ENCODE data around the gene PCDHGB7.
"Not testable (repeated sequence)": the region's sequence is repeated elsewhere in the genome, so short reads cannot be mapped to it uniquely, and the experiment has no call there.

The PCDHGB7 gene

DNA sequence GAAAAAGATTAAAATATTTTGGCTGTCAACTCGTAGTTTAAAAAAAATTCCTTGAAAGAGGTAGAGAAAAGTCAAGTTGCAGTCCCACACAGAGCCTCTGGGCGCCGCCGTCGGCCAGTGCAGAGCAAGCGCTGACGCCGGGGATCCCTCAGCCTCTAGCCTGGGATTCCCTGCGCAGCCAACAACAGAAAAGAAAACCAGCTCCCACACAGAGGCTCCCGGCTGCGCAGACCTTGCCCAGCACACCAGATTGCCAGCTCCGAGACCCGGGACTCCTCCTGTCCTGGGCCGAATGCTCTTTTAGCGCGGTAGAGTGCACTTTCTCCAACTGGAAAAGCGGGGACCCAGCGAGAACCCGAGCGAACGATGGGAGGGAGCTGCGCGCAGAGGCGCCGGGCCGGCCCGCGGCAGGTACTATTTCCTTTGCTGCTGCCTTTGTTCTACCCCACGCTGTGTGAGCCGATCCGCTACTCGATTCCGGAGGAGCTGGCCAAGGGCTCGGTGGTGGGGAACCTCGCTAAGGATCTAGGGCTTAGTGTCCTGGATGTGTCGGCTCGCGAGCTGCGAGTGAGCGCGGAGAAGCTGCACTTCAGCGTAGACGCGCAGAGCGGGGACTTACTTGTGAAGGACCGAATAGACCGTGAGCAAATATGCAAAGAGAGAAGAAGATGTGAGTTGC lies at the start of gene PCDHGB7:
TSS of gene PCDHGB7 (plus strand) at position 184 of the 679 bp plus-strand sequence. CDS start at position 367, 183 bp downstream.
- peak; percentile 57 for DNase-seq (ENCODE audit: low read depth)
- peak within 1 kb of the TSS; percentile 48 for H3K4me3 ChIP-seq (ENCODE audit: low read depth, low read length)

DNA sequence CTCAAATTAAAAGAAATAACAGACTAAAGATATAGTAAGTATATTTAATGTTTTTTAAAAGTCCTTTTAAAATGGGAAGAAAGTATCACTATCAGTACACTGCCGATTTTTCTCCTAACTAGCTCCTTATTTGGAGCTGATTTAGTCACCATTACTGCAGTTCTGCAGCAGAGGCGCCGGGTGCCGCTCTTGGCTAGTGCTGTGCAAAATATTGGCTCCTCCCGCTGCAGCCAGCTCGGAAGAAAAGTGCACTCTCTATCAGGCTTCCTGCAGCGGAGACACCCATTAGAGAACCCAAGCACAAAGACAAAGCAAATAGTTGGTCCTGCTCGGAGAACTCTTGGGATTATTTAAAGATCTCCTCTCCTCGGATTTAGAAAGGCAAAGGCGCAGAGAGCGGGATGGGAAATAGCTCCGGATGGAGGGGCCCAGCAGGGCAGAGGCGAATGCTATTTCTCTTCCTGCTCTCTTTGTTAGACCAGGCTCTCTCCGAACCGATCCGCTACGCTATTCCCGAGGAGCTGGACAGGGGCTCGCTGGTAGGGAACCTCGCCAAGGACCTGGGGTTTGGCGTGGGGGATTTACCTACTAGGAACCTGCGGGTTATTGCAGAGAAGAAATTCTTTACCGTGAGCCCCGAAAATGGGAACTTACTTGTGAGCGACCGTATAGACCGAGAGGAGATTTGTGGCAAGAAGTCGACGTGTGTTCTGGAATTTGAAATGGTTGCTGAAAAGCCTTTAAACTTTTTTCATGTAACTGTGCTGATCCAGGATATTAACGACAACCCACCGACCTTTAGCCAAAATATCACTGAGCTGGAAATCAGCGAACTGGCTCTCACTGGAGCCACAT lies 47.3 kb upstream of the PCDHGB7 start, which contains the start of gene PCDHGB3:
TSS of gene PCDHGB3 (plus strand) at position 249 of the 855 bp plus-strand sequence. CDS start at position 402, 153 bp downstream.
- H3K4me3 ChIP-seq (ENCODE audit: low read depth, low read length), result peak within 1 kb of the TSS; percentile 37
- DNase-seq (ENCODE audit: low read depth), result peak; percentile 30

DNA sequence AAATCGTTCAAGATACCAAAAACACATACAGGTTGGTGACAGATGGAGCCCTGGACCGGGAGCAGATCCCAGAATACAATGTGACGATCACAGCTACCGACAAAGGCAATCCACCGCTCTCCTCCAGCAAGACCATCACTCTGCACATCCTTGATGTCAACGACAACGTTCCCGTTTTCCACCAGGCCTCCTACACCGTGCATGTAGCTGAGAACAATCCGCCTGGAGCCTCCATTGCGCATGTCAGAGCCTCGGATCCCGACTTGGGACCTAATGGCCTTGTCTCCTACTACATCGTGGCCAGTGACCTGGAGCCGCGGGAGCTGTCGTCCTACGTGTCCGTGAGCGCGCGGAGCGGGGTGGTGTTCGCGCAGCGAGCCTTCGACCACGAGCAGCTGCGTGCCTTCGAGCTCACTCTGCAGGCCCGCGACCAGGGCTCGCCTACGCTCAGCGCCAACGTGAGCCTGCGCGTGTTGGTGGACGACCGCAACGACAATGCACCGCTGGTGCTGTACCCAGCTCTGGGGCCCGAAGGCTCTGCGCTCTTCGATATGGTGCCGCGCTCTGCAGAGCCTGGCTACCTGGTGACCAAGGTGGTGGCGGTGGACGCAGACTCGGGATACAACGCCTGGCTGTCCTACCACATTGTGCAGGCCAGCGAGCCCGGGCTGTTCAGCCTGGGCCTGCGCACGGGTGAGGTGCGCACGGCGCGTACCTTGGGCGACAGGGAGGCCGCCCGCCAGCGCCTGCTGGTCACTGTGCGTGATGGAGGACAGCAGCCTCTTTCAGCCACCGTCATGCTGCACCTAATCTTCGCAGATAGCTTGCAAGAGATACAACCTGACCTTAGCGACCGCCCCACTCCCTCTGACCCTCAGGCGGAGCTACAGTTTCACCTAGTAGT lies 45.7 kb upstream of the PCDHGB7 start:
- DNase-seq (ENCODE audit: low read depth), result no peak
- H3K4me3 ChIP-seq (ENCODE audit: low read depth, low read length), result no peak overlapping the region

DNA sequence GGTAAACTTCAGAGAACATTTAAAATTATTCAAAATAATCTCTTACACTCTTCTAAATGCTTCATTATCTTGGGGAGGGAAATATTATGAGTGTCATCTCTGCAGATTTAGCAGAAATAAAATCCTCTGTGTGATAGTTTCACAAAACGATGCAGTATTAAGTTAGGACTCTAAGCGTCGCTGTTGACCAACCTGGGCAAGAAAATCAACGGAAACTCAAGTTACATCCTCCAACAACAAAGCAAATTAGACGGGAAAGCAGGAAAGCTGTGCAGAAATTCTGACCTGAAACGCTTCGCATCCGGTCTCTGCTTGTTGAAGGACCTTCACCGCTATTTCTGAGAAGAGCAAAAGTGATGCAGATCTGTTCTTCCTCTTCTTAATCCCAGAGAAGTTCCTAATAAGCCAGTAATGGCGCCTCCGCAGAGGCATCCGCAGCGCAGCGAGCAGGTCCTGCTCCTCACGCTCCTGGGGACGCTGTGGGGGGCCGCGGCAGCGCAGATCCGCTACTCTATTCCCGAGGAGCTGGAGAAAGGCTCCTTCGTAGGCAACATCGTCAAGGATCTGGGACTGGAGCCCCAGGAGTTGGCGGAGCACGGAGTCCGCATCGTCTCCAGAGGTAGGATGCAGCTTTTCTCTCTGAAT lies 43.7 kb upstream of the PCDHGB7 start, which contains the start of gene PCDHGA6:
TSS of gene PCDHGA6 (plus strand) at position 219 of the 645 bp plus-strand sequence. CDS start at position 412, 193 bp downstream.
- H3K4me3 ChIP-seq (ENCODE audit: low read depth, low read length), result peak within 1 kb of the TSS; percentile 49
- DNase-seq (ENCODE audit: low read depth), result no peak

DNA sequence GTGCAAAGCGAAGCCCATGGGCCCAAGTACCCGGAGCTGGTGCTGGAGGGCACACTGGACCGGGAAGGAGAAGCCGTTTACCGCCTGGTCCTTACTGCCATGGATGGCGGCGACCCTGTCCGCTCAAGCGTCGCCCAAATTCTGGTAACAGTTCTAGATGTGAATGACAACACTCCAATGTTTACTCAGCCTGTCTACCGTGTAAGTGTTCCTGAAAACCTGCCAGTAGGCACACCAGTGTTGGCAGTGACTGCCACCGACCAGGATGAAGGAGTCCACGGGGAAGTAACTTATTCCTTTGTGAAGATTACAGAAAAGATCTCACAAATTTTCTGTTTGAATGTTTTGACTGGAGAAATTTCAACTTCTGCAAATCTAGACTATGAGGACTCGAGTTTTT lies 42.9 kb upstream of the PCDHGB7 start:
- H3K4me3 ChIP-seq (ENCODE audit: low read depth, low read length), result no peak overlapping the region
- DNase-seq (ENCODE audit: low read depth), result no peak

DNA sequence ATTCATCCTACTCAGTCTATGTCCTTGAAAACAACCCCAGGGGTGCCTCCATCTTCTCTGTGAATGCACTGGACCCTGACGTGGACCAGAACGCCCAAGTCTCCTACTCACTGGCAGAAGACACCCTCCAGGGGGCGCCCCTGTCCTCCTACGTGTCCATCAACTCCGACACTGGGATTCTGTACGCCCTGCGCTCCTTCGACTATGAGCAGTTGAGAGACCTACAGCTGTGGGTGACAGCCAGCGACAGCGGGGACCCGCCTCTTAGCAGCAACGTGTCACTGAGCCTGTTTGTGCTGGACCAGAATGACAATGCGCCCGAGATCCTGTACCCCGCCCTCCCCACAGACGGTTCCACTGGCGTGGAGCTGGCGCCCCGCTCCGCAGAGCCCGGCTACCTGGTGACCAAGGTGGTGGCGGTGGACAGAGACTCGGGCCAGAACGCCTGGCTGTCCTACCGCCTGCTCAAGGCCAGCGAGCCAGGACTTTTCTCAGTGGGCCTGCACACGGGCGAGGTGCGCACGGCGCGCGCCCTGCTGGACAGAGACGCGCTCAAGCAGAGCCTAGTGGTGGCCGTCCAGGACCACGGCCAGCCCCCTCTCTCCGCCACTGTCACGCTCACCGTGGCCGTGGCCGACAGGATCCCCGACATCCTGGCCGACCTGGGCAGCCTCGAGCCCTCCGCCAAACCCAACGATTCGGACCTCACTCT lies 41.9 kb upstream of the PCDHGB7 start:
- DNase-seq (ENCODE audit: low read depth); H3K4me3 ChIP-seq (ENCODE audit: low read depth, low read length): not testable (repeated sequence)

DNA sequence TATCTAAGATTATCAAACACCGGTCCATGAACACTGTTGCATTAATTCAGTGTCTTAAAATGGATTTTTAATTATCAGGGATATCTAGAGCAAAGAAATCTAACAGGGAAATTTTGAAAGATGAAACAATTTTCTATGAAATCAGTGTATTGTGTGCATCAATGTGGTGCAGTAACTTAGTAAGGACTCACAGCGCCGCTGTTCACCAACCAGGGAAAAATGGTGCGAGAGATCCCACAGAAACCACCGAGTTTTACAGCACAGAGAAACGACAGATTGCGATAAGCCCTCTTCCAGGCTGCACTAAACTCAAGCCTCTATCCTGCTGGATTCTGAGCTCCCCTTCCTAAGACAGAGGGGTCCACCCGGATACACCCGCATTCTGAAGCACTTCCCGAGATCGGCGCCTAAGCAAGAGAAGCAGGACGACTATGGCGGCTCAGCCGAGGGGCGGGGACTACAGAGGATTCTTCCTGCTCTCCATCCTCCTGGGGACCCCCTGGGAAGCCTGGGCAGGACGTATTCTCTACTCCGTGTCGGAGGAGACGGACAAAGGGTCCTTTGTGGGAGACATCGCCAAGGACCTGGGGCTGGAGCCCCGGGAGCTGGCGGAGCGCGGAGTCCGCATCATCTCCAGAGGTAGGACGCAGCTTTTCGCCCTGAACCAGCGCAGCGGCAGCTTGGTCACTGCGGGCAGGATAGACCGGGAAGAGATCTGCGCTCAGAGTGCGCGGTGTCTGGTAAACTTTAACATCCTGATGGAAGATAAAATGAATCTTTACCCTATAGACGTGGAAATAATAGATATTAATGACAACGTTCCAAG lies 34.8 kb upstream of the PCDHGB7 start, which contains the start of gene PCDHGA7:
TSS of gene PCDHGA7 (plus strand) at position 274 of the 826 bp plus-strand sequence. CDS start at position 432, 158 bp downstream.
- no peak for DNase-seq (ENCODE audit: low read depth)
- peak within 1 kb of the TSS; percentile 61 for H3K4me3 ChIP-seq (ENCODE audit: low read depth, low read length)

DNA sequence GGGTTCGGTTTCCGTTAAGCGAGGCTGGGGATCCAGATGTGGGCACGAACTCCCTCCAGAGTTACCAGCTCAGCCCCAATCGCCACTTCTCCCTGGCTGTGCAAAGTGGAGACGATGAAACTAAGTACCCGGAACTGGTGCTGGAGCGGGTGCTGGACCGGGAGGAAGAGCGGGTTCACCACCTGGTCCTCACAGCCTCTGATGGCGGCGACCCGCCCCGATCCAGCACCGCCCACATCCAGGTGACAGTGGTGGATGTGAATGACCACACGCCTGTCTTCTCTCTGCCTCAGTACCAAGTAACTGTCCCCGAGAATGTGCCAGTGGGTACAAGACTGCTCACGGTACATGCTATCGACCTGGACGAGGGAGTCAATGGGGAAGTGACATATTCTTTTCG lies 34.1 kb upstream of the PCDHGB7 start:
- peak overlapping the region; percentile 61 for H3K4me3 ChIP-seq (ENCODE audit: low read depth, low read length)
- DNase-seq (ENCODE audit: low read depth), result no peak

DNA sequence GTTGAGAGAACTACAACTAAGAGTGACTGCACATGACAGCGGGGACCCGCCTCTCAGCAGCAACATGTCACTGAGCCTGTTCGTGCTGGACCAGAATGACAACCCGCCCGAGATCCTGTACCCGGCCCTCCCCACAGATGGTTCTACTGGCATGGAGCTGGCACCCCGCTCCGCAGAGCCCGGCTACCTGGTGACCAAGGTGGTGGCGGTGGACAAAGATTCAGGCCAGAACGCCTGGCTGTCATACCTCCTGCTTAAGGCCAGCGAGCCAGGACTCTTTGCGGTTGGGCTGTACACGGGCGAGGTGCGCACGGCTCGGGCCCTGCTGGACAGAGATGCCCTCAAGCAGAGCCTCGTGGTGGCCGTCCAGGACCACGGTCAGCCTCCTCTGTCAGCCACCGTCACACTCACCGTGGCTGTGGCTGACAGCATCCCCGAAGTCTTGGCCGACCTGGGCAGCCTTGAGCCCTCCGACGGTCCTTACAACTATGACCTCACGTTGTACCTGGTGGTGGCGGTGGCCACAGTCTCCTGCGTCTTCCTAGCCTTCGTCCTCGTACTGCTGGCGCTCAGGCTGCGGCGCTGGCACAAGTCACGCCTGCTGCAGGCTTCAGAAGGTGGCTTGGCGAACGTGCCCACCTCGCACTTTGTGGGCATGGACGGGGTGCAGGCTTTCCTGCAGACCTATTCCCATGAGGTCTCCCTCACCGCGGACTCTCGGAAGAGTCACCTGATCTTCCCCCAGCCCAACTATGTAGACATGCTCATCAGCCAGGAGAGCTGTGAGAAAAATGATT lies 32.8 kb upstream of the PCDHGB7 start:
- no peak for DNase-seq (ENCODE audit: low read depth)
- no peak overlapping the region for H3K4me3 ChIP-seq (ENCODE audit: low read depth, low read length)

DNA sequence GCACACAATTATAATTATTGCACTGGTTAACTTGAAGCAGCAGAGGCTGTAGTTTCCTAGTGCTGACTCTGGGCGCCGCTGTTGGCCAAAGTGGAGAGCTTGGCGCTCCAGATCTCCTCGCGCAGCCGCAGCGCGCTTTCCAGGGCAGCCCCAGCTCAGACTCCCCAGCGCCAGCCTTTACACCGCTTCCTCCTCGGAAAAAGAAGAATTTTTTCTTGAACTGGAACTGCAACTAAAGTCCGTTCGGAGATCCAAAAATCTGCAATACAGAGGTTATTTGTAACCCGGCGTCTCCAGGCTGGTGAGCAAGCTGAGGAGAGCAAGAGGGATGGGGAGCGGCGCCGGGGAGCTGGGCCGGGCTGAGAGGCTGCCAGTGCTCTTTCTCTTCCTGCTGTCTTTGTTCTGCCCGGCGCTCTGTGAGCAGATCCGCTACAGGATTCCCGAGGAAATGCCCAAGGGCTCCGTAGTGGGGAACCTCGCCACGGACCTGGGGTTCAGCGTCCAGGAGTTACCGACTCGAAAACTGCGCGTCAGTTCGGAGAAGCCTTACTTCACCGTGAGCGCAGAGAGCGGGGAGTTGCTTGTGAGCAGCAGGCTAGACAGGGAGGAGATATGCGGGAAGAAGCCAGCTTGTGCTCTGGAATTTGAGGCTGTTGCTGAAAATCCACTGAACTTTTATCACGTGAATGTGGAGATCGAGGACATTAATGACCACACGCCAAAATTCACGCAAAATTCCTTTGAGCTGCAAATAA lies 29.7 kb upstream of the PCDHGB7 start, which contains the start of gene PCDHGB4:
TSS of gene PCDHGB4 (plus strand) at position 142 of the 755 bp plus-strand sequence. CDS start at position 329, 187 bp downstream.
- not testable (repeated sequence) for DNase-seq (ENCODE audit: low read depth)
- peak within 1 kb of the TSS; percentile 39 for H3K4me3 ChIP-seq (ENCODE audit: low read depth, low read length)

DNA sequence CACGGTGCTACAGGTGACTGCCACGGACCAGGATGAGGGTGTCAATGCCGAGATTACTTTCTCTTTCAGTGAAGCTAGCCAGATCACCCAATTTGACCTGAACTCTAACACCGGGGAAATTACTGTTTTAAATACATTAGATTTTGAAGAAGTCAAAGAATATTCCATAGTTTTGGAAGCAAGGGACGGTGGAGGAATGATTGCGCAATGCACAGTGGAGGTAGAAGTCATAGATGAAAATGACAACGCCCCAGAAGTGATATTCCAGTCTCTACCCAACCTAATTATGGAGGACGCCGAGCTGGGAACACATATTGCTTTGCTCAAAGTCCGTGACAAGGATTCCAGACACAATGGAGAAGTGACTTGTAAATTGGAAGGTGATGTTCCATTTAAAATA lies 28.8 kb upstream of the PCDHGB7 start:
- H3K4me3 ChIP-seq (ENCODE audit: low read depth, low read length), result no peak overlapping the region
- DNase-seq (ENCODE audit: low read depth), result no peak

DNA sequence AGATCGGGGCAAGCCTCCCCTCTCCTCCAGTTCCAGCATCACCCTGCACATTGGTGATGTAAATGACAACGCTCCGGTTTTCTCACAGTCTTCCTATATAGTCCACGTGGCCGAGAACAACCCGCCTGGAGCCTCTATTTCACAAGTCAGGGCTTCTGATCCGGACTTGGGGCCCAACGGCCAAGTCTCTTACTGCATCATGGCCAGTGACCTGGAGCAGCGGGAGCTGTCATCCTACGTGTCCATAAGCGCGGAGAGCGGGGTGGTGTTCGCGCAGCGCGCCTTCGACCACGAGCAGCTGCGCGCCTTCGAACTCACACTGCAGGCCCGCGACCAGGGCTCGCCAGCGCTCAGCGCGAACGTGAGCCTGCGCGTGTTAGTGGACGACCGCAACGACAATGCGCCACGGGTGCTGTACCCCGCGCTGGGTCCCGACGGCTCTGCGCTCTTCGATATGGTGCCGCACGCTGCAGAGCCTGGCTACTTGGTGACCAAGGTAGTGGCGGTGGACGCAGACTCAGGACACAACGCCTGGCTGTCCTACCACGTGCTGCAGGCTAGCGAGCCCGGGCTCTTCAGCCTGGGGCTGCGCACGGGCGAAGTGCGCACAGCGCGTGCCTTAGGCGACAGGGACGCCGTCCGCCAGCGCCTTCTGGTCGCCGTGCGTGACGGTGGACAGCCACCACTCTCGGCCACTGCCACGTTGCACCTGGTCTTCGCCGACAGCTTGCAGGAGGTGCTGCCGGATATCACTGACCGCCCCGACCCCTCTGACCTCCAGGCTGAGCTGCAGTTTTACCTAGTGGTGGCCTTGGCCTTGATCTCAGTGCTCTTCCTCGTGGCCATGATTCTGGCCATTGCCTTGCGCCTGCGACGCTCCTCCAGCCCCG lies 28.1 kb upstream of the PCDHGB7 start:
- no peak for DNase-seq (ENCODE audit: low read depth)

DNA sequence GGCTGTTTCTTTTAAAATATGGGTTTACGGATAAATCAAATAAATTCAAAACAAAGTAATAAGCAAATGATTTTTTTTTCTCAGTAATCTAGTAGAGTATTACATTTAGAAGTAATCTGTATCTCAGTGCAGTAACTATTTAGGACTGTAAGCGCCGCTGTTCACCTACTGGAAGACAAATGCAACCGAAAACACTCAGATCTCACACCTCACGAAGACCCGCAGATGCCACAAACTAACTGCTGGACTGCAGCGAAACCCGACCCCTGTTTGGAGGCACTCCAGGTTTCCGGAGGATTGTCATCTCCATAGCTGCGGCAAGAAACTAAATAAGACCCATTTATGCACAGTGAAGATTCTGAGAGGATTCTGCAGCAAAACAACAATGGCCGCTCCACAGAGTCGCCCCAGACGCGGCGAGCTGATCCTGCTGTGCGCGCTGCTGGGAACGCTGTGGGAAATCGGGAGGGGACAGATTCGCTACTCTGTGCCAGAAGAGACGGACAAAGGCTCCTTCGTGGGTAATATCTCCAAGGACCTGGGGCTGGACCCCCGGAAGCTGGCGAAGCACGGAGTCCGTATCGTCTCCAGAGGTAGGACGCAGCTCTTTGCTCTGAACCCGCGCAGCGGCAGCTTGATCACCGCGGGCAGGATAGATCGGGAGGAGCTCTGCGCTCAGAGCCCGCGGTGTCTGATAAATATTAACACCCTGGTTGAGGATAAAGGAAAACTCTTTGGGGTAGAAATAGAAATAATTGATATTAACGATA lies 24.9 kb upstream of the PCDHGB7 start, which contains the start of gene PCDHGA8:
TSS of gene PCDHGA8 (plus strand) at position 205 of the 770 bp plus-strand sequence. CDS start at position 386, 181 bp downstream.
- no peak within 1 kb of the TSS for H3K4me3 ChIP-seq (ENCODE audit: low read depth, low read length)
- DNase-seq (ENCODE audit: low read depth), result no peak

More for the DNA sequence above, 28.1 kb upstream of the PCDHGB7 start:
- H3K4me3 ChIP-seq (ENCODE audit: low read depth, low read length), result no peak overlapping the region

DNA sequence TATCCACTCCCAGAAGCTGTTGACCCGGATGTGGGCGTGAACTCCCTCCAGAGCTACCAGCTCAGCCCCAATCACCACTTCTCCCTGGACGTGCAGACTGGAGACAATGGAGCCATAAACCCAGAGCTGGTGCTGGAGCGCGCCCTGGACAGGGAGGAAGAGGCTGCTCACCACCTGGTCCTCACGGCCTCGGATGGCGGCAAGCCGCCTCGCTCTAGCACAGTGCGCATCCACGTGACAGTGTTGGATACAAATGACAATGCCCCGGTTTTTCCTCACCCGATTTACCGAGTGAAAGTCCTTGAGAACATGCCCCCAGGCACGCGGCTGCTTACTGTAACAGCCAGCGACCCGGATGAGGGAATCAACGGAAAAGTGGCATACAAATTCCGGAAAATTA lies 24.2 kb upstream of the PCDHGB7 start:
- DNase-seq (ENCODE audit: low read depth), result no peak
- H3K4me3 ChIP-seq (ENCODE audit: low read depth, low read length), result no peak overlapping the region
